ENCODE results near the gene CEP152.

Gene CEP152

DNA sequence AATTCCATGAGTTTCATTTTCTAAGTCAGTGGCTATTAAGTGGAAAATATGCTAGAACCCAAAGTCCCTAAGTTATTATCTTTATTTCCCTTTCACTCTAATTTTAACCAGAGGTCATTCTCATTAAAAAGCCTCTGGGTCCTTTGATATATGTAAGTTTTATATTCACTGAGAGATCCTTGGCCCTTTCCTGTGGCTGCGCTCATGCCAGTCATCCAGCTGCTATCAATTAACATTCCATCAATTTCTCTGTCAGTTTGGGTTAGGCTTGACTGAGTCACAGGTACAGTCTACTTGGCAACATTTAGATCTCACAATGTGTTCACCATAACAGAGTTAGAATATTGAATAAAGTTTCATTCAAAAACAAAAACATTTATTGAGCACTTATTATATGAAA, 107.3 kb downstream of the CEP152 start:
- no peak for DNase-seq

DNA sequence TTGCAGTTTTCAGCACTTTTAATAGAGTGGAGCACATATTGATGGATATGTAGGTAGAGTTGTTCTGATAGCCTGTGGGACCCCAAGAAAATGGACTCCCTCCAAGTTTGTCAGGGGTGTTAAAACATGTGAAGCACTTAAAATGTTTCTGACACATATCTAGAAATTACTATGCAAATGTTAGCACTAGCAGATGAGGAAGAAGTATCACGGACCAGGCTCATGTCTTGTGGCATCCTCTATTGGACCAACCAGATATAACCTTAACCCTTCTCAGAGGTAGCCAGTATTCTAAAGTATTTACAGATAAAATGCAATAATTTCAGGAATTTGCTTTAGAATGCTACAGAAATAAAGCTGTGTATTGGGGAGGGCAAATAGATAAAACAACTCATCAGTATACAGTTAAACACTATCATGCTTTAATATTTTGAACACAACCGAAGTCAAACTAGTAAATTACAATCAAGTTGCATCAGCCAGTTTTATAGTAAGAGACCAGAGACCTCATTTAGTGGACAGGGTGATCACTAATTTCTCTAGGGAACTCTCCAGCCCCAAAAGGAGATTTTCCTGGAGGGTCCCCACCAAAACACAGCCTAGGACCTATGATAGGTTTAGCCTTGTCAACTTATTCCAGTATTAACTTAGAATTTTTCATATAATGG, 108.2 kb downstream of the CEP152 start:
- no peak for DNase-seq

DNA sequence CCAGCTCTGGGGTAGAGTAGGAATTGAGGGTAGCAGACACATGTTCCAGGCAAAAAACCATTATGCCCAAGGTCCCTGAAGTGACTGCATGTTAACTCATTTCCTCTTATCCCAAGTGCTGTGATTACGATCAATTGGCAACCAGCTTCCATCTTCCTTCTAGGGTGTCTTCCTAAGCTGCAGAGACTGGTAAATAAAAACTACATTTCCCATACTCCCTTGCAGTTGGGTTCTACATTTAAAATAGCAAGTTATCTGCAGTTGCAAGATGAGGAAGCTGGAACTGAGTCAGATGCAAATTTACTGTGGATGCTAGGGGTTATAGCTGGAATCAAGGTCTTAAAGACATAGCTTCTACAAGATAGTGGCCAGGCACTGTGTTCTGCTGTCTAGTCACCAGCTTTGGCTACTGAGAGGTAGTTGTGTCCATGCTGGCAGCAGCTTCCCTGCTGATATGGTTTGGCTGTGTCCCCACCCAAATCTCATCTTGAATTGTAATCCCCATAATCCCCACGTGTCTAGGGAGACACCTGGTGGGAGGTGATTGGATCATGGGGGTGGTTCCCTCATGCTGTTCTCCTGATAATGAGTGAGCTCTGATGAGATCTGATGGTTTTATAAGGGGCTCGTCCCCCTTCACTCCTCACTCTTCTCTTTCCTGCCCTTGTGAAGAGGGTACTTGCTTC, 114.1 kb downstream of the CEP152 start:
- no peak for DNase-seq

DNA sequence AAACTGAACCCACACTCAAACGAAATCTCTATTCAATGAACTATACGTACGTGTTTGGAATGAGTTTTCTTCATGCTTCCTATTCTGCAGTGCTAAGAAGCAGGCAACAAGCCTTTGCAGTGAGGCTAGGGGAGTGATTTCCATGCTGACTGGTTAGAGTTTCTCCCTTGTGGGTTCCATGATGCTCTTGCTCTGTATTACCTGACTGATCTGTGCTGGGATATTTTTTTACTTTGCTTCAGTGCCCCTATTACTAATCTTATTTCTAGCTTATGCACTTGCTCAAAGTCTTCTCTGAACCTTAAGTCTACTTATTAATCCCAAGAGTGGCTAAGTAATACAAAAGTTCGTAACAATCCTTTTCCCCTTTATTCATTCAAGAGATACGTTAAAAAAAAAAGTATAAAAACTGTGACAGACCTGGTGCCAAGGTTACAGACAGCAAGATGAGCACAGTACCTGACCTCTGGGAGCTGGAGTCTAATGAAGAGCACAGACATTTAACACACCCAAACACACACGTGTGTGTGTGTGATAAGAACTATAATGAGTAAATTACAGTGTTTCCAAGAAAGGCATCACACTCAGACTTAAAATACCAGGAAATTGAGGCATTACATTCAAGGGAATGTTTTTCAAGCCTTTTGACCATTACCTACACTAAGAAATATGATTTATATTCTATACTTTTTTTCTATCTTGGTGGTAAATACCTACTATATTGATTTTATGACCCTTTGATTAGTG, 114.9 kb downstream of the CEP152 start:
- DNase-seq, result no peak

DNA sequence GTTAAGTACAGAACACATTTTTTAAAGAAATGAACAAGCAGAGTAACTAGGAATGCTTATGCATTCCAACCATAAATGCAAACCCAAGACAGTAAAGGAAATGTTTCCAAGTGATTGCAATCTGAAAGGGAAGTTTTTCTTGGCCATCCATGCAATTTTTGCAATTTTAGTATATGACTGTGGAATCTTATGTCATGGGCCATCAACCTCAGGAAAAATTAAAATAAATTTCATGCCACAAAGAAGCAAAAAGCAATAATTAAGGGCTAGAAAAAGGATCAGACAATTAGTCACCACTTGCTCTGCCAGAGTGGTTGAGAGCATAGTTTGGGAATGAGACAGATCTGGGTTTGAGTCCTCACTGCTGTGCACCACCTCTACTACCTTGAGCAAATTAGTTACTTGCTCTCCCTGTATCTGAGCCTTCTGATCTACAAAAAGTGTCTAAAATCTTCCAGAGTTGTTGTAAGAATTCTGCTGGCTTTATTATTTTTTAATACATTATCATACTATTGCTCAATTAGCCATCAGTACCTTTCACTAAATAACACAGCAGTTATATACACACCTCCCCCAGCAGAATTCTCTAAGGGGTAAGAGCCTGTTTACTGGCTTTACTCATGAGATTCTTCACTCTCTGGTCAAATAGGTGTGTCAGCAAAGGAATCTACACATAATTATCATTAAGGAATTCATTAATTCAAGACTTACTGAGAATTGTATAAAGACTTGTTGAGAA, 115.6 kb downstream of the CEP152 start:
- no peak for DNase-seq

DNA sequence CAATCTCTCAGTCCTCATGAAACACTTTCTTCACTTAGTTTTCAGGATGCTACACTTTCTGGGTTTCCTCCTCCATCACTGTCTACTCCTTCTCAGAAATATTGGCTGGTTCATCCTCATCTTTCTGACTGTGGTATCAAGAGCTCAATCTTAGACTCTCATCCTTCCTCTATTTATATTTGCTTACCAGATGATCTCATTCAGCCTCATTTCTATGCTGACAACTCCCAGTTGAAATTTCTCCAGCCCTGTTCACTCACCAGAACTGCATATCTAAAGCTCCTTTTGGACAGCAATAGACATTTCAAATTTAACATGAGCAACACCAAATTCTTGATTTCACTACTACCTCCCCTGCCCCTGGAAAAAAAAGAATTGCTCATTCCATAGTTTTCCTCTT, 117.4 kb downstream of the CEP152 start:
- no peak for DNase-seq

DNA sequence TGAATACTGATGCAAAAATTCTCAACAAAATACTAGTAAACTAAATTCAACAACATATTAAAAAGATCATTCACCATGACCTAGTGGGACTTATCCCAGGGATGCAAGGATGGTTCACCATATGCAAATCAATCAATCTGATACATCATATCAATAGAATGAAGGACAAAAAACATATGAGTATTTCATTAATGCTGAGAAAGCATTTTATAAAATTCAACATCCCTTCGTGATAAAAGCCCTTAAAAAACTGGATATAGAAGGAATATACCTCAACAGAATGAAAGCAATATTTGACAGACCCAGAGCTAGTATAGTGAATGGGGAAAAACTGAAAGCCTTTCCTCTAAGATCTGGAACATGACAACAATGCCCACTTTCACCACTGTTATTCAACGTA, 122.4 kb downstream of the CEP152 start:
- no peak for DNase-seq

Measured in anterior cingulate cortex (tissue), 58 donors.